HG03521 (cell line): ENCODE results near the gene MAP3K5.

Experiments
- ATAC-seq: cut with Tn5 transposase; IDR thresholded peaks from one replicate; pipeline ENCODE4 v1.9.1; 2021; ENCODE audit warnings: mild to moderate bottlenecking, moderate library complexity; ENCODE audit not compliant: unreplicated experiment

MAP3K5 gene

DNA sequence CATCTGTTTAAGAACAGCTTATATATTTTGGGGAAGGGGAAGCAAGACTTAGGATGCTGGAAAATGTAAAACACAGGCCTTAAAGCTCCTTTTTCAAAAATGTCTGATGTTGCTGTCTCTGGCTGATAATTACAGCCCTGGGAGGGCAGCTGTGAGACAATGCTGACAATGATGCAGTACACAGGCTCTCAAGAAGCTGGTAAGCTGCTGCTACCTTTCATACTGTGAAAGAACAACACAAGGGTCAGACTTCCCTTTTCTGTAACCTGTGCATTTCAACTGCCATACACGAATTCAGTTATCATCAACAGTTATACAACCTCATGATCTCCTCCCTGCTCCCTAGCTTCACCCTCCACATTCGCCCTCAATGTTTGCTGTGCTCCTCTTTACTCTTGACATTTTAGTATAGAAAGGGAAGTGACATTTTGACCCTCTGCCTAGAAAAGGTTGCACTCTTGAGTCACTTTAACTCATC lies 267.3 kb downstream of the MAP3K5 start:
- no peak for ATAC-seq

DNA sequence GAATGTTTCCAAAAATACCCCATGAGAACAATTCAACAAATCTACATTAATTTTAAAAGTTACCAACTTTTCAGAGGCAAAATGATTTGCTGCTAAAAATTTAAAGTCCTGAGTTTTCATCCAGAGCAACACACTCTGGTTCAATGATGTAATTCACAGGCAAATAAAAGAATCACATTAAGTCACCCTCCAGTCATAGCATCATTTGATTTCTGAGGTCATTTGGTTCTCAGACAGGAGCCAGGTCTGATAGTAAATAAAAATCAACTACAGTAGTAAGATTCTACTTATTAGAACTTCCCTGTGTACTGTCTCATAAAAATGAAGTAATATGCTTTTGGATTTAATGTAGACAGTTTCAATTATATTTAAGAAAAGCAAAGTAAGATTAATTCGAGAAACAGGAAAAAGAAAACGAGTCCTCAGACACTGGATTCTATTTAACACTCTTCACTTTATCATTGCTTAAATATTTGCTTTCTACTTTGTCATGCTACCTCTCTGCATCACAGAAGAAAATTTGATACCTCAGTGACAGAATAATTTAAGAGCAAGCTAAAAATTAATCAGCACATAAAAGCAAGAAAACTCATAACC lies 267.8 kb downstream of the MAP3K5 start:
- ATAC-seq = no peak

DNA sequence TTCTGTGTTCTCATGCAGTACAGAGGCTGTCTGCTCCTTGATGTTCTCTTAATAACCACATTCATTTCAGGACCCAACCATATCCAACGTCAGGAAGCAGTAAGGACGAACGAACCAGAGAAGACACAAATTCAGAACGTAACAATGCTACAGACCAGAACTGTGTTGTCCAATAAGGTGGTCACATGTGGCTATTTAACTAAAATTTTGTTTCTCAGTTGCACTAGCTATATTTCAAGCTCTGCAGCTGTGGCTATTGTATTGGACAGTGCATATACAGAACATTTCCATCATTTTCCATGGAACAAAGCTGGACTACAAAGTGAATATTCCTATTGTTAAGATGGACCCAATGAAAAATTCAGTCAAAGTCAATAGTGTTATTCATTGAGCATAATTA lies 269.1 kb downstream of the MAP3K5 start:
- ATAC-seq = no peak

DNA sequence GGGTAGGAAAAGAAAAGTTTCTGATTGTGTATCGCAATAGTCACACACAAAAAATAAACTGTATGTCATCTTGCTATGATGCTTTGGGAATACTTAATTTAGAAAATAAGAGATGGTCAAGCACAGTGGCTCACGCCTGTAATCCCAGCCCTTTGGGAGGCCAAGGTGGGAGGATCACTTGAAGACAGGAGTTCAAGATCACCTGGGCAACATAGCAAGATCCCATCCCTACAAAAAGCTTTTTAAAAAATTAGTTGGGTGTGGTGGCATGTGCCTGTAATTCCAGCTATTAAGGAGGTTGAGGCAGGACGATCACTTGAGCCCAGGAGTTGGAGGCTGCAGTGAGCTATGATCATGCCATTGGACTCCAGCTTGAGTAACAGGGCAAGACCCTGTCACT lies 269.6 kb downstream of the MAP3K5 start:
- no peak for ATAC-seq

DNA sequence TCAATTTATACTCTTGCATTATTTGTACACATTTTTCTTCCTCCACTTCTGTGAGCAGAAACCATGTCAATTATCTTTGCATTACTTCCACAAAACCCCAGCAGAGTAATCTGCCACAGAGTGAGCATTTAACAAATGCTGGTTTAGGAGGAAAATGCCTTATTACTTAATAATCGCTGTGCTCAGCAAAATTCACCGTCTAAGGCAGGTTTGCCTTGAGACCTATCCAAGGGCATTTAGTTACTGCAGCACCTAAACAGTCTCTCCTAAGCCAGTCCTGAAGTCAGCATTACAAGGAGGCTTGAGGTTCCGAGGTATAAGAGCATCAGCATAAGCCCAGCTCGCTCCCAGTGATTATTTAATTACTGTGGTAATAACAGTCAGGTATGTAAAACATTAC lies 270.4 kb downstream of the MAP3K5 start:
- no peak for ATAC-seq

DNA sequence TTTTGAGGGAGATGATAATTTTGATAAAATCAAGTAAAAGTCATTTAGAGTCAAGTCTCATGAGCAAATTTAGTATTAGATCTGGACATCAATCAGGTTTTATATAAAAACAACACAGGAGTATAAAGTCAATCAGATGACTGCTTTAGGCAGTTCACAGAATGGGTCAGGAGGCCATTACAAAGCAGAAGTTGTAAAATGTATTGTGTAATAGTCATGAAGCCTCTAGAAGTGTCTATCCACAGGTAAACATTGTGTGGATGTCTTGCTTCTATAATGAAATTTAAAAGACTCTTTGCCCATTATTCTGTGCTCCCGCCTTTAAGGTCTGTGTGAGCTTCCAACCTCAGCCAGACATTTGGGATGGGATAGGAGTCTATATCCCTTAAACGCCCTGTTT lies 270.9 kb downstream of the MAP3K5 start:
- no peak for ATAC-seq

DNA sequence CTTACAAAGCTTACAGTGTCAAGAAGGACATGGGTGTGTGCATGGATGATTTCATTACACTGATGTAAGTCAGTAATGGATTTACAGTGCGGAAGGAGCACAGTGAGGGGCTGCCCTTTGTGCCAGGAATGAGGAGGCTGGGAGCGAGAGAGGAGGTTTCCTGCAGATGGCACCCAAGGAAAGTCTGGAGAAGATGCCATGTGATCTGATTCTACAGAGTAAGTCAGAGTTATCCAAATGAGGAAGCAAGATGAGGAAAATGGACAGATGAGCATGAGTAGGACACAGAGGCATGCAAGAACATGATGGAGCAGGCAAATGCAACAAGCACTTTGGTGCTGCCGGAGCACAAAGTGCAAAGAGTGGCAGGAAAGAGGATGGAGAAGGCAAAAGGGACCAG lies 271.8 kb downstream of the MAP3K5 start:
- no peak for ATAC-seq

DNA sequence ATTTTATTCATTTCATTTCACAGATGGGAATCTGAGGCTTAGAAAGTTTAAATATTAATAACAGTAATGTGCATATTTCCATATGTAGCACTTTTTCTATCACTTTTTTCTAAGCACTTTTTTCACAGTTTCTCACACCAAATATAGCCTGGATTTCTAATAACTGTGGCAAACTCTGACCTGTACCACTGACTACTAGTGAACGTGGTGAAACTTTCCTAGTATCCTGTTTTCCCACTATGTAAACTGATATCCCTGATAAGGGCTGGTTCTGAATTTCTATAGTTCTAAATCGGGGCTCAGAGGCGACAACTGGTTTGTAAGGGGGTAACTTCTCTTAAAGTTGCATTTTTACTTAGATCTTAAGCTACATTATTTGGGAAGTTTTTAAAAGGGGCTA lies 274.7 kb downstream of the MAP3K5 start:
- ATAC-seq = no peak

DNA sequence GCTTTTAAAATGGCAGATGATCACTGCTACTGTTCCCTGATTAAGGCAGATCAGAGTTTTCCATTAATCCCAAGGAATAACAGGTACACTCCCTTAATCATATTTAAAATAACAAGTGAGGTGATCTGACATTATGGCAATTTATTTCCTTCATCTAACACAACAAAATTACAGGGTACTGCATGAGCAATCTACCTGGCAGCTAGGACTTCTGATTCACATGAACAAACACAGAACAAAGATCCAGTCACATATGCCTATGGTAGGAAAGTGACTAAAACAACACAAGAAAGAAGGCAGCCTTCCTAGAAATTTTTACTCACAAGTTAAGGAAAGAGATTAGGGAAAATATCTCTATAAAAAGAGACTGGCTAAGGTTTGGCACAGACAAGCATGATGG lies 275.3 kb downstream of the MAP3K5 start:
- no peak for ATAC-seq

DNA sequence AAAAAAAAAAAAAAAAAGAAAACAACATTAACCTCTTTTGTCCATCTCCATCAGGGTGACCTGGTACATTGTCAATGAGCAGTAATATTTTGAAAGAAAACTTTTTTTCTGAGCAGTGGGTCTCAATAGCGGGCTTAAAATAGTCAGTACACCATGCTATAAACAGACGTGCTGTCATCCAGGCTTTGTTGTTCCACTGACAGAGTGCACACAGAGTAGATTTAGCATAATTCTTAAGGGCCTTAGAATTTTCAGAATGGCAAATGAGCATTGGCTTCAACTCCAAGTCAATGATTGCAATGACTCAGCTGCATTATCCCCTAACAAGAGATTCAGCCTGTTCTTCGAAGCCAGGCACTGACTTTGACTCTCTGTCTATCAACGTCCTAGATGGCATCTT lies 277.7 kb downstream of the MAP3K5 start:
- no peak for ATAC-seq

DNA sequence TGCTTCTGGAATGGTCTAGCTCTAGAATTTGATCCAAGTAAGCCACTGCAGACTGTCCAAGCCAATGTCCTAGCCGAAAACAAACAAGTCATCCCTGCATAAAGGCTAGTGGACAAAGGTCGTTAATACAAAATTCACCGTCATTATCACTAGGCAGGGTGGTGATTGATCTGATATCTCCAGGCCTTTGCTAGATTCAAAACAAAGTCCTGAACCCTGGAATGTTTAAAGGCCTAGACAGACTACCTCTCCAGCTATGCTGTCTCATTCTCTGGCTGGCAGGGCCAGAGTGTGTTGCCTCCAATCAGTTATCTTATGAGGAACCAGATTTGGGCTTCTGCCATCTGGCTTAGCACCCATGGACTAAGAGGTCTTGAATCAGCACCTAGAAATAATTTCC lies 280.4 kb downstream of the MAP3K5 start:
- no peak for ATAC-seq

DNA sequence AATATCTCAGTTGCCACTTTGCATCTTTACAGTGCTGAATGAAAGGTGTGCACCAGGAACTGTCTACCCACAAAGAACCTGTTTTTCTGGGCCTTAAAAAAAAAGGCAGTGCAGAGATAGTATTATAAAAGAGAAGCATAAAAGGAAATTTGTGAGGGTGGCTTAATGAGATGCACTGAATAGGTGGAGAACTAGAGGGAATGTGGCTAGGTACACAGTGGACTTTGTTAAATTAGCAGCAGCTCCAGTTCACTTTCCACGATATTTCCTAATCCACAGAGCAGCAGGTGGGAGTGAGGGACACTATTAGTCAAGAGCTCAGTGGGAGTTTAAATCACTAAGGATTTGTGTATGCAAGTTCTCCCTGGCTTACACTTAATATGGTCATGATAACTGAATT lies 280.9 kb downstream of the MAP3K5 start:
- no peak for ATAC-seq

DNA sequence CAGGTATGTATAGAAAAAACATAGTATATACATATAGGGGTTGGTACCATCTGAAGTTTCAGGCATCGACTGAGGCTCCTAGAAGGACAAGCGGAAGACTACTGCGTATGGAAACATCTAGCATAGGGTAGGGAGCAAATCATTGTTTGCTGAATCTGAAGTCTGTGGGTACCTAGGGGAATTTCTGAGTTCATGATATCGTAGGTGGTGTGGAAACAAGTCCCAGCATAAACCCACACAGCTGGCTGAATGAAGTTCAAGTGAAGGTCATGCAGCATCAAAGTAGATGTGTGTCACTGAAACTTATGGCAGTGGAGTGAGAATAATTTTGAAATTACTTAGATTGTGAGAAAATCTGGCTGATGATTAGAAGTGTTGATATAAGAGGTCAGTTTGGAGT lies 281.5 kb downstream of the MAP3K5 start:
- no peak for ATAC-seq

DNA sequence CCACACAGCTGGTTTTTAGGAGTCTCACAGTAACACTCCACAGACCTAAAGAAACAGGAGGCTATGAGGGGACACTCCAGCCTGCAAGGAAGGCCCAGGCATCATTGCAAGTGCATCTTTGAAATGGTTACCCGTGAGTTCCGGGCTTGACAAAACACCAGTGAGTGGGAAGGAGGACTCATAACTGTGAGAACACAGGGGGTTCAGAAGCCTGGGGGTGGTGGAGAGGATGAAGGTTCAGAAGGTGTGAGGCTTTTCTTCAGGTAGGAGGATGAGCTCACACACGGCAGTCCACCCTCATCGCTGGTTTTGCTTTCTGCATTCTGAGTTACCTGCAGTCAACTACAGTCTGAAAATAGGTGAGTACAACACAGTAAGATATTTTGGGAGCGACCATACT lies 282.0 kb downstream of the MAP3K5 start:
- no peak for ATAC-seq

DNA sequence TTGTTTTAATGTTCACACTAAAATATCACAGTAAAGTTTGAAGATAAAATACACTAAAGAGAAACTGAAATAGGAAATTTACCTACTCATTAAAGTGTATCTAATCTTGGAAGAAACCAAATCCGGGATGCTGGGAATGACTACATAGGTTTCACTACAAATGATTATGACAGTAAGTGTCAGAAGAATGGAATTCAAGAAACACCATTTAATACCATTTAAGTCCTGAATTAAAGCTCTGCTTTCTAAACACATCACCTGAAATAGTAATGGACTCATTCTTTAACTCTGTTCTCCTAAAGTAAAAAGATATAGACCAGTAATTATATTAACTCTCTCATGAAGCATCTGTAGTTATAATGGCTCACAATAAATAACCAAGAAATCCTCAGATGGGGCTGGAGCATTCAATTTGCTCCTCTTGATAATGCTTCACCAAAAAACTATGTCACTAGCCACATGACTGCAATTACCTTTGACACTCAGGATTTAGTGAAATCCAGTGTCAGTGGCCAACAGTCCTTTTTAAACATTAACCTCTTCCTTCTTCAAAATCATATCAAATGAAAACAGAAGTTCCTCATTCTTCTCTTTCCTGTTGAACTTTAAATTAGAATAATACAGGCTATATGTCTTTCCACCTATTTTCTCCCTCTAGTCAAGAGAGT lies 283.4 kb downstream of the MAP3K5 start:
- ATAC-seq = no peak
